GM18511 (cell line): ENCODE data around the gene OR52K2.
"Not testable (repeated sequence)": the region's sequence is repeated elsewhere in the genome, so short reads cannot be mapped to it uniquely, and the experiment has no call there.

ENCODE experiments used
- ATAC-seq: cut with Tn5 transposase; IDR thresholded peaks from one replicate; pipeline ENCODE4 v1.9.1; 2021; ENCODE audit warnings: mild to moderate bottlenecking, moderate library complexity; ENCODE audit not compliant: unreplicated experiment

OR52K2 gene

DNA sequence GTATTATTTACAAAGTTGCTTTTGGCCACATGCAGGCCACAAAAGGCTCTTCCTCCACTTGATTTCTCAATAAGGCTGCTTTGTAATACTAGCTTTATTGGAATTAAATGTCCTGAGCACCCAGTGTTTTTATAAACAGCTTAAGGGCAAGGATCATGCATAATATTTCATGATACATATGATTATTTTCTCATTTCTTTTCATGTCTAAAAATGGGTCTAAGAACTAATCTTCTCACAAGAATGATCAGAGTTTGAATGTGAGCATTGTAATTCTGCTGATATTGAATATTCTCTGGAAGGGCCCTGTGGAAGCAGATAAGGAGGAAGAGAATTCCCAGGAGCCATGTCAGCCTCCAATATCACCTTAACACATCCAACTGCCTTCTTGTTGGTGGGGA, at the start of gene OR52K2:
TSS of gene OR52K2 (plus strand) at position 301 of the 400 bp plus-strand sequence. CDS start at position 346, 45 bp downstream.
- no peak for ATAC-seq

DNA sequence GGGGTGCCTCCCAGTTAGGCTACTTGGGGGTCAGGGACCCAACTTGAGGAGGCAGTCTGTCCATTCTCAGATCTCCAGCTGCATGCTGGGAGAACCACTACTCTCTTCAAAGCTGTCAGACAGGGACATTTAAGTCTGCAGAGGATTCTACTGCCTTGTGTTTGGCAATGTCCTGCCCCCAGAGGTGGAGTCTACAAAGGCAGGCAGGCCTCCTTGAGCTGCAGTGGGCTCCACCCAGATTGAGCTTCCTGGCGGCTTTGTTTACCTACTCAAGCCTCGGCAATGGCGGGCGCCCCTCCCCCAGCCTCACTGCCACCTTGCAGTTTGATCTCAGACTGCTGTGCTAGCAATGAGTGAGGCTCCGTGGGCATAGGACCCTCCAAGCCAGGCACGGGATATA, 42.9 kb upstream of the OR52K2 start:
- ATAC-seq = not testable (repeated sequence)

DNA sequence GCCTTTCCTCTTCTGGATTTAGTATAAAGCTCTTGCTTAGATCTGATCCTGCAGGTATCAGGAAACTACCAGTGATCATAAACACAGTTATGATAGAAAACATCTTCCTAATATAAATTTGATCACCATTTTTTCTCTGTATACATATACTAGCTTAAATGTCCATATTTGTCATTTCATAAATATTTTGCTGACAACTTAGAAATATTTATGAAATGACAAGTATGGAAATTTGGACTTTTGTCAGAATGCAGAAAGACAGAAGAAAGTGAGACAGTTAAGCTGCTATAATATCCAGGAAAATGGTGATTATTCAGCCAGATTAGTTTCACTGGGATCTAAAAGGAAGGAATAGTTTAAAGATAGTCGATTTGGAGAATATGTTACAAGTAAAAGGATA, 32.8 kb upstream of the OR52K2 start:
- ATAC-seq = no peak

DNA sequence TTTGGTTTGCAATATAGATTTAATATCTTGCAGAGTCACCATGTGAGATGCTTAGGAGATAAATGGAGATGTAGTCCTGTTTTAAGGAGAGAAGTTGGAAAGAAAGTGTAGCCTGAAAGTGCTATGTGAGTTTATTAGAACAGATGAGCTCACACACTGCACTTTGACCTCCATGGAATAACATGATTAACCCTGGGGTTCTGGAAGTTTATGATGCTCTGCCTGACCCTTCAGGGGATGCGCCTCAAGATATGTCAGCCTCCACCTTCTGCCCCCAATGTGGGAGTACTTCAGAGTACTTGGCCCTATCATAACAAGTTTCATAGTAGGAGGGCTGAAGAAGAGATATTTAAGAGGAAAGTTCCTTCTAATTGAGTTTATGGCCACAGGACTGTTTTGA, 32.3 kb upstream of the OR52K2 start:
- no peak for ATAC-seq

DNA sequence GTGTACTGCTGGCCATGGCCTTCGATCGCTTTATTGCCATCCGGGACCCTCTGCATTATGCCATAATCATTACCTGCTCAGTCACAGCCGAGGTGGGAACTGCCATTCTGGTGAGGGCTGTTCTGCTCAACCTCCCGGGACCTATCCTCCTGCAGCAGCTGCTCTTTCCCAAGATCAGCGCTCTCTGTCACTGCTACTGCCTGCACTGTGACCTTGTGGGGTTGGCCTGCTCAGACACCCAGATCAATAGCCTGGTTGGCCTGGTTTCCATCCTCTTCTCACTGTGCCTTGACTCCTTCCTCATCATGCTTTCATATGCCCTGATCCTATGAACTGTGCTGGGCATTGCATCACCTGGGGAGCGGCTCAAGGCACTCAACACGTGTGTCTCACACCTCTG, 30.7 kb upstream of the OR52K2 start:
- no peak for ATAC-seq

DNA sequence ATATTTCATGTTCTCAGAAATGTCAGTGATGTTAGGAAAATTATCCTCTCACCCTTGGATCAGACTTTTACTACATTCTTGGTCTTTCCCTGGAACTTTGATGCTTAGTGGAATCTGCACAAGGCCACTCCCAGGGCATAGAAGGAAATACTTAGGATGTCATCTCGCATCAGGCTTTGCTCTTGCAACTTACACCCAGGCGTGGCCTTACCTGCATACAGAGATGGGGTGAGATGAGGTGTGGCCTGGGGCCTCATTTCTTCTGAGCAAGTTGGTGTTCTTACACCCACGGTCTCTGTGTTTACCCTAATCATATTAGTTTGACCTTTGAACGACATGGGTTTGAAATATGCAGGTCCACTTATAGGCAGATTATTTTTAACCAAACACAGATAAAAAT, 19.0 kb upstream of the OR52K2 start:
- no peak for ATAC-seq

DNA sequence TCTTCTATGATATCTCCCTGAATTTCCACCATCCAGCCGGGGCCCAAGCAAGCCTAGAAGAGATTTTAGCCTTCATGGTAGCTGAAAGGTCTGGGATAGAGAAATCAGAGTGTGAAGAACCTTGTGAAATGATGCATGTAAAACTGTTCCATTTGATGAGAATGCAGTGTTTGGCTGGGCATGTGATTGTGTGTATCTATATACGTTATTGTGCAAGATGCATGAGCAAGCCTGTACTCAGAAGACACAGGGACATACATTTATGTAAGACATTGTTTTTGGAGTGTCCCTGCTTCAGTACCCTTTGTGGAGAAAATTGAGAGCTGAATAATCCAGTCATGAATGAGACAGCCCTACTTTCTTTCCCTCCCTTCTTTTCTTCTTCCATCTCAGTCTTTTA, 15.2 kb upstream of the OR52K2 start:
- no peak for ATAC-seq

DNA sequence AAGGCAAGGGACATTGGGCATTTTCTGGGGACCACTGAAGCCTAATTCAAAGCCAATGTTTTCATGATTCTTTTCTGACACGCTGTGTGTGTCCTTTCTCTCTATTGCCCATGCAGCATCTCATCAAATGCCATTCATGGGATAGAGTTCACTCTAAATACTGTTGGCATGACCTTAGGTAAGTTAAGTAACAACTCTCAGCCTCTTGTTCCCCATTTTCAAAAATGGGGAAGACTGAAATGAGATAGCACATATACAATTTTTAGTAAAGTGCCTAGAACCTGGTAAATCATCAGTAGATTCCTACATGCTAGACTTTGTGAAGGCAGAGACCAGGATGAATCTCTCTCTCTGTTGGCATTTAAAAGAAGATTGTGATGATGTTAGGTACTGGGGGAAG, 12.7 kb upstream of the OR52K2 start:
- ATAC-seq = no peak

DNA sequence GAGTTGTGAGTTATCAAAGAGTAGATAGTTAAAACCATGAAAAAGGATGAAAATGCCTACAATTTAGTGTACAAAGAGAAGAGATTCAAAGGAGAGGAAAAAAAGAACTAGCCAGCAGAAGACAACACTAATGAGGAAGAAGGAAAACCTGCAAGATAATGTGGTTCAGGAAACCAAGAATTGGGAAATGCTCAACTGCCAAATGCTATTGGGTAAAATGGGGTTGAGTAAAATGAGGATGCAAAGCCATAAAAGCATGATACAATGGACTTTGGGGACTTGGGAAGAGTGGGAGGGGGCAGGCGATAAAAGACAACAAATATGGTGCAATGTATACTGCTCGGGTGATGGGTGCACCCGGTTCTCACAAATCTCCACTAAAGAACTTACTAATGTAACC, 7.6 kb upstream of the OR52K2 start:
- ATAC-seq = no peak

DNA sequence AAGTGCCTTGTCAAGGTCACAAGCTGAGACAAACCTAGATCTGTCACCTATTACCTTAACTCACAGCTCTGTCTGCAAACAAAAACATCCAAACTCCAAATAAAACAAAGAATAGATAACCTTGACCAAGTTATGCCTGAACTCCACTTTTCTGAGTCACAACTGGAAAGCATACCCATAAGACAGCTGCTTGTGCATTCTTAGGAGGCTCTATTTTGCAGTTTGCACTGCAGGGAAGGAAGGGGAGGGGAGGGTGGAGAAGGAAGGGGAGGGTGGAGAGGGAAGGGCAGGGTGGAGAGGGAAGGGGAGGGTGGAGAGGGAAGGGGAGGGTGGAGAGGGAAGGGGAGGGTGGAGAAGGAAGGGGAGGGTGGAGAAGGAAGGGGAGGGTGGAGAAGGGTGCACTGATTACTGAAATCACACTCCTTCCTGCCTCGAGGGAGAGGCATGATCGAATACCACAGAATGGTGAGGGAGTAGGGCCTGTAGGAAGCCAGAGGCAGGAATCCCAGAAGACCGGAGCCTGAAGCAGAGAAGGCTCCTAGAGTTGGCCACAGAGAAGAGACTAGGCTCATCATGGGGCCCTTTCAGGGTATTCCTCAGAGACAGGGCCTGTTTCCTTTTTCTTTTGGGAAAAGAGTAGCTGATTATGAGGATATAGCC, 5.7 kb upstream of the OR52K2 start:
- ATAC-seq = no peak

DNA sequence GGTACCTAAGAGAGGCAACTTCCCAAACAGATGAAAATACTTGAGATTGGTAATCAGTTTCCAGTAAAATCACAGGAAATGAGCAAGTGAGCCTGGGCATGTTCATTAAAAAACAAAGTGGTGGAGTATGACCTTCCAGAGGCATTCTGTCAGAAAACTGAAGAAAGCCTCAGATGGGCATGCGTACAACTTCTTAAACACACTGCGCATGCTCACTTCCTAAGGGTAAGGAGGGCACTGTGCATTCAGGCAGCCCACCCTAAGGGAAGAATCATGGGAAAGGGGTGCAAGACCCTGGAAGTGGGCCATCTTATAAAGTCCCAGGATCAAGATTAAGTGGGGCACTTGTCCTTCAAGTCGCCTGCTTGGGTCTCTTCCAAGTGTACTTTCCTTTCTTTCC, 4.0 kb downstream of the OR52K2 start:
- ATAC-seq = no peak

DNA sequence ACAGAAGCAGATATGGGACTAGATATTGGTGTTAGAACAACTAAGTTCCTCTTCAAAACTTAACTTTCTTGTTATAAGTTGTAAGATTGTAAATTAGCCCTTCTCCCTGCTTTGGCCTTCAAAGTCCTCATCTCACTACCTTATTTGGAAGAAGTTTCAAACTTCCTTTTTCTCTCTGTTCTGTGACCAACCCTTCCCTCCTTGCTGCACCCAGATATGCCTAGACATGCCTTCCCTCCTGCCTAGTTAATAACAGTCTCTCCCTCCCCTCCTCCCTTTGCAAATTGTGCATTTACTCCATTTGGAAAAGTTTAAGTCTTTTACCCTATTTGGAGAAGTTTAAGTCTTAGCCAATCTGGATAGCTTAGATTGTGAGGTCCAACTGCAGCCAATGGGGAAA, 4.9 kb downstream of the OR52K2 start:
- ATAC-seq = no peak

DNA sequence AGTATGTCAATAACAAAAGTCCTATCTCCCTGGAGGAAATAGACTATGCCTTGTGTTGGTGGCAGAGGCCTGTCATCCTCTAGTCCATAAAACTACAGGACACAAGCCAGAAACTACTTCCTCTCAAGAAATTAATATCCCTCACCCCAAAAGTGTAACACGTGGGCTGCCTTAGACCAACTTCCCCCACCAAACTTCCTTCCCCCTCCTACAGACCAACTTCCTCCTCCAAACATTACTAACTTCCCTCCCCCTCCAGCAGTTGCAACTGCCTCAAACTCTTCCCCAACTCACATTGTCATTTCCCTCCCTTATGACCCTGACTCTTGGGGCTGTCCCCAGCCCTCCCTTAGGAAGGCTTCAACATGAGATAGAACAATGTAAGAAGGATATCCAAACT, 6.3 kb downstream of the OR52K2 start:
- ATAC-seq = no peak

DNA sequence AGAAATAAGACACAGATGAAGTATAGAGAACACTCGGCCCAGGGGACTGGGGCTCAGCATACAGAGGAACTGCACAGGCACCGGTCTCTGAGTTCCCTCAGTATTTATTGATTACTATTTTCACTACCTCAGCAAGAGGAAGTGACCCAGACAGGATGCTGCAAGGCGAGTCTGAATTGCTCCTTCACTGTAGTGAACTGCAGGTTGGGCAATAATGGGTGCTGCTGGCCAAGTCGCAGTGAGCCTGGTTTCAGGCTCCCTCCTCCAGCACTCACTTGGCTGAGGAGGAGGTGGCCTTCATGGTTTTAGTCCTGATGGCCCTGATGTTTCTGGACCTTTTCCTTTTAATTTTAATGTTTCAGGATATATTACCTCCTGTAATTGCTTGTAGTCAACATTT, 10.4 kb downstream of the OR52K2 start:
- peak; percentile 82 for ATAC-seq

DNA sequence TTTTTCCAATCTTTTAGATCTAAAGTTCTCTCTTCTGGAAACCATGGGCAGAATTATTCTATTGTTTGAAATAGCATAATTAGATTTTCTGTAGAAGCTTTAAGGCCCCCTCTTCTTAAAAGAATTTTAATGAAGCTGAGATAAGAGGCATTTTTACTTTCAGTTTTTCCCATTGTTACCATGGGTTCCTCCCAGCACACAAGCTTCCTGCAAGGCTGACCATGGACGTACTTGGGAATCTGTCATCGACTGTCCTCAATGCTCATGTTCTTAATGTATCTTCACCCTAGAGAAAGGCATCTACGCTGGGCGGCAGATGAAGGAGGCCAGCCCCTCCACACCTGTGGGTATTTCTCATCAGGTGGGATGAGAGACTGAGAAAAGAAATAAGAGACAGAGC, 11.1 kb downstream of the OR52K2 start:
- no peak for ATAC-seq

DNA sequence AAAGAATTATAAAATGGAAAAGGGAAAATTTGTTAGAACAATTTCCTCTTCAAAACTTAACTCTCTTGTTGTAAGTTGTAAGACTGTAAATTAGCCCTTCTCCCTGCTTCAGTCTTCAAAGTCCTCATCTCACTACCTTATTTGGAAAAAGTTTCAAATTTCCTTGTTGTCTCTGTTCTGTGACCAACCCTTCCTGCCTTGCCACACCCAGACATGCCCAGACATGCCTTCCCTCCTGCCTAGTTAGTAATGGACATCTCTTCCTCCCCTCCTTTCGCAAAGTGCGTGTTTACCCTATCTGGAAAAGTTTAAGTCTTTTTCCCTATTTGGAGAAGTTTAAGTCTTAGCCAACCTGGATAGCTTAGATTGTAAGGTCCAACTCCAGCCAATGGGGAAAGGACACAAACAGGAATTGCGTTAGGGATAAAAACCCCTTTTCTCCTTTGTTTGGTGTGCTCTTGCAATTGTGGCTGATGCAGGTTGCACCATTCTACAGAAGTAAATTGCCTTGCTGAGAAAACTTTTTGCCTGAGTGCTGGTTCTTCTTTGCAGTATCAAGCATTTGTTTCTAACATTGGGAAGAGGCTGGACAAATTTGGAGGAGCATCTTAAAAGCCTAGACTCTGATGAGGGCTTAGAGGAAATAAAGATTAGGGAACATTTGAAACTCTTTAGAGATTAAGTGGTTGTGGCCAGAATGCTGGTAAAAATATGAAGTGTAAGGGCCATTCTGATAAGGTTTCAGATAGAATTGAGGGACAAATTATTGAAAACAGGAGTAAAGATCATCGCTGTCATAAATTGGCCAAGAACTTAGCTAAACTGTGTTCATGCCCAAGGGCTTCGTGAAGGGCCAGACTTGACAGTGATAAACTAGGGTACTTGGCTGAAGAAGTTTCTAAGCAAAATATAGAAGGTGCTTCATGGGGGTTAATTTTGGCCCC, 15.4 kb downstream of the OR52K2 start:
- ATAC-seq = no peak

DNA sequence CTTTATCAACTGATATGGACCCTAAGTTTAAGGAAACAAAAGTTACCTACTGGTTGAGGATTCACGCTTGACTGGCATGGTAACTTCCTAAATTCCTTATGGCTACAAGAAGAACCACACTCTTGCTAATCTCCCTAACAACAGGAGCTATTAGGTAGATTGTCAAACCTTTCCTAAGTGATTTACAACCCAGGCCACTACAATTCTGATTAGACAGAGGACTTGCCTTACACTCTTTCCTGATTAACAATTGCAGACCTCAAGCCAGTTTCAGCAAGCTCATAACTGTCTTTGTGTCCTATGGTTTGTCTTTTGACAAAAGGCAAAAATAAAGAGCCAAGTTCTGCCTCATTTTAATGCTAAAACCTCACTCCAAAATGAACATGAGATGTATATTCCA, 16.3 kb downstream of the OR52K2 start:
- no peak for ATAC-seq

DNA sequence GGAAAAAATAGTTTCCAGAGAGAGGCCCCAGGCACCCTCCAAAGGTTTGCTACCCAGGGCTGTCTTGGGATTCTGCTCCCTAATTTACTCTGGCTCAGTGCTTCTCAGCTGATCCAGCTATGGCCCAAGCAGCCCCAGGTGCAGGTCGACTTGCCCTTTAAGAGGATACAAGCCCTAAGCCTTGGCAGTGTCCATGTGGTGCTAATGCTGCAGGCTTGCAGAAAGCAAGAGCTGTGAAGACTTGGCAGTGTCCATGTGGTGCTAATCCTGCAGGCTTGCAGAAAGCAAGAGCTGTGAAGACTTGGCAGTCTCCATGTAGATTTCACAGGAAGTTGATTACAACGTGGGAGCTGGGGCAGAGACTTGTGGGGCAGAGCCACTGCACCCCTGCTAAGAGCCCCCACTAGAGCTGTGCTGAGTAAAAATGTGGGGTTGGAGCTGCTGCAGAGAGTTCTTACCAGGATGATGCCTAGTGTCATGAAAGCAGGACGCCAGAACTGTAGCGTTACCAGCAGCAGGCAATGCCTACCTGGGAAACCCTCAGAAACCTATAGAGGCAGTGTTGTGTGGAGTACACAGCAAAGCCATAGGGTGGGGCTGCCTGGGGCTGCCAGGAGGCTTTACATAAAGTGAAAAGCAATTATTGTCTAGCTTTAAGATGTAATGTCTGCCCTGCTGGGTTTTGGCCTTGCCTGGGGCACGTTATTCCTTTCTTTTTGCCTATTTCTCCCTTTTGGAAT, 17.2 kb downstream of the OR52K2 start:
- no peak for ATAC-seq

DNA sequence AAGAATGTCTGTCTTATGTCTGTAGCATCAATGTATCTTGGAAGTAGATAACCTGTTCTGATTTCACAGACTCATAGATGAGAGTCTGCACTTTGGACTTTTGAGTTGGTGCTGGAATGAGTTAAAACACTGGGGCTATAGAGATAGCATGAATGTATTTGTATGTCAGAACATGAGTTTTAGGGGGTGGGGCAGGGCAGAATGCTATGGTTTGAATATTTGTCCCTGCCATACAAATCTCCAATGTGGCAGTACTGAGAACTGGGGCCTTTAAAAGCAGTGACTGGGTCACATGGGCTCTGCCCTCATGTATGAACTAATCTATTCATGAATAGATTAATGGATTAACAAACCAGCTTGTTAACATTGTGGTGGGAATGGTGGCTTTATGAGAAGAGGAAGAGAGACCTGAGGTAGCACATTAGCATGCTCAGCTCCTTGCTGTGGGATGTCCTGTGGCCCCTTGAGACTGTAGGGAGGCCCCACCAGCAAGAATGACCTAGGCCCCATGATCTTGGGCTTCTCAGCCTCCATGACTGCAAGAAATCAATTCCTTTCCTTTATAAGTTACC, 17.9 kb downstream of the OR52K2 start:
- ATAC-seq = peak; percentile 76

DNA sequence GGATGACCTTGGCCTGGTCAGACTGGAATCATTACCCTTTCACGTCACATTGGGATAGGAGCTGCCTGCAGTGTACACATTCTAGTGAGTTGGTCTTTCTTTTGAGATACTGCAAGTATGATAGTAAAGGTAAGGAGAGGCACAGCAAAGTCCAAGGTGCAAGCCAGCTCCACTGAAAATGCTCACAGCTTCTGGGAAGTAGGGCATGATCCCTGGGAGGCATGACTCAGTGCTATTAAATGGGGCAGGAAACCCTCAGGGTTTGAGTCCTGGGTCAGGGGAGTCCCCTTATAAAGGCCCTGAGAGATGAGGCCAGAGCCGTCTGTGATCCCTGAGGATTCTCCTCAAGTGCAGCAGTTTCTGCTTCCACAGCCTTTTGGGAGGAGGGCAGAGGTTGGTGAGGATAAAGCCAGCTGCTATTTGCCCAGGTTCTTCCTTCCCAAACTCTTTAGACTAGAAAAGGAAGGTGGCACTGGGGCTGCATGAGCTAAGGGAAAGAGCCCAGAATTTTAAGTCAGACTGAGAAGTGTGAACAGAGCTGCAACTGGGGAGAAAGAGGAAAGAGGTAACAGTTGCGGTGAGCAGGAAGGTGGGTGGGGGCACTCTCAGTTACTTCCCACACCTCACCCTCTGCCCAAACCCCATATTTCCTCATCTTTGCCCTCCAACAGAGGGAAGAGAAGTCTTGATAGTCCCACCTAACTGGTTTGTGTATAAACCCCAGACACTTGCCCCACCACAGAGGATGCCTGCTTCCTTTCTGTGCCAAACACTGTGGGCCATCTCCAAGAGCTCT, 18.9 kb downstream of the OR52K2 start:
- no peak for ATAC-seq
